ENCODE results near the gene CCNB3. TPM values are rescaled to one million over a fixed set of nuclear protein-coding genes. Genes with fewer than 3 reads are reported as not detected.

The CCNB3 gene, protein sequence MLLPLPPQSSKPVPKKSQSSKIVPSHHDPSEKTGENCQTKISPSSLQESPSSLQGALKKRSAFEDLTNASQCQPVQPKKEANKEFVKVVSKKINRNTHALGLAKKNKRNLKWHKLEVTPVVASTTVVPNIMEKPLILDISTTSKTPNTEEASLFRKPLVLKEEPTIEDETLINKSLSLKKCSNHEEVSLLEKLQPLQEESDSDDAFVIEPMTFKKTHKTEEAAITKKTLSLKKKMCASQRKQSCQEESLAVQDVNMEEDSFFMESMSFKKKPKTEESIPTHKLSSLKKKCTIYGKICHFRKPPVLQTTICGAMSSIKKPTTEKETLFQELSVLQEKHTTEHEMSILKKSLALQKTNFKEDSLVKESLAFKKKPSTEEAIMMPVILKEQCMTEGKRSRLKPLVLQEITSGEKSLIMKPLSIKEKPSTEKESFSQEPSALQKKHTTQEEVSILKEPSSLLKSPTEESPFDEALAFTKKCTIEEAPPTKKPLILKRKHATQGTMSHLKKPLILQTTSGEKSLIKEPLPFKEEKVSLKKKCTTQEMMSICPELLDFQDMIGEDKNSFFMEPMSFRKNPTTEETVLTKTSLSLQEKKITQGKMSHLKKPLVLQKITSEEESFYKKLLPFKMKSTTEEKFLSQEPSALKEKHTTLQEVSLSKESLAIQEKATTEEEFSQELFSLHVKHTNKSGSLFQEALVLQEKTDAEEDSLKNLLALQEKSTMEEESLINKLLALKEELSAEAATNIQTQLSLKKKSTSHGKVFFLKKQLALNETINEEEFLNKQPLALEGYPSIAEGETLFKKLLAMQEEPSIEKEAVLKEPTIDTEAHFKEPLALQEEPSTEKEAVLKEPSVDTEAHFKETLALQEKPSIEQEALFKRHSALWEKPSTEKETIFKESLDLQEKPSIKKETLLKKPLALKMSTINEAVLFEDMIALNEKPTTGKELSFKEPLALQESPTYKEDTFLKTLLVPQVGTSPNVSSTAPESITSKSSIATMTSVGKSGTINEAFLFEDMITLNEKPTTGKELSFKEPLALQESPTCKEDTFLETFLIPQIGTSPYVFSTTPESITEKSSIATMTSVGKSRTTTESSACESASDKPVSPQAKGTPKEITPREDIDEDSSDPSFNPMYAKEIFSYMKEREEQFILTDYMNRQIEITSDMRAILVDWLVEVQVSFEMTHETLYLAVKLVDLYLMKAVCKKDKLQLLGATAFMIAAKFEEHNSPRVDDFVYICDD (N-terminal part only)
- 0.27 TPM for polyA plus RNA-seq (2012; ENCODE audit: low read depth, missing spikeins)

DNA sequence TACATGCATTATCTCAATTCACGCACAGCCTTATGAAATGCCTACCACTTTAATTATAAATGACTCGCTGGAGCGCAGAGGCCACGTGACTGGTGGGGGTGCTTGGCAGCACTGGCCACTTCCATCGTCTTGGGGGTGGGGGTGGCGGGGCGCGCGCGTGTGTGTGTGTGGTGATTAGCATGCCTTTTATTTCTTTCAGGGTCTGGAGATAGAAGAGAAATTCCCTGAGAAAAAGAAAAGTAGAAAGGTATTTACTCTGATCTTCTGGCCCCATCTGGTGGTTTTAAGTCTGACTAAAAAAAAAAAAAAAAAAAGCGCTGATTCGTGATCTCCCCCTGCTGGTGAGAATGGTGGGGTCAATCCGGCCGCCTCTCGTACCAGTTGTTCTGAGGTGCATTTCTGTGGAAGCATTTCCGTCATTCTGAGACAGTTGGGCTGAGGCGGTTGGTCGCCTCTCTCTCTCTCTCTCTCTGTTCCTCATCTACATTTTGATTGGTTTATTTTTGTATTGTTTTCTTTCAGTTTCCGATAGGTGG, at the start of gene CCNB3:
Gene CCNB3 (plus strand): TSS at position 402 of the 536 bp plus-strand sequence. CDS start 80,399 bp downstream, outside the sequence.
- peak; percentile 70 for FAIRE-seq

DNA sequence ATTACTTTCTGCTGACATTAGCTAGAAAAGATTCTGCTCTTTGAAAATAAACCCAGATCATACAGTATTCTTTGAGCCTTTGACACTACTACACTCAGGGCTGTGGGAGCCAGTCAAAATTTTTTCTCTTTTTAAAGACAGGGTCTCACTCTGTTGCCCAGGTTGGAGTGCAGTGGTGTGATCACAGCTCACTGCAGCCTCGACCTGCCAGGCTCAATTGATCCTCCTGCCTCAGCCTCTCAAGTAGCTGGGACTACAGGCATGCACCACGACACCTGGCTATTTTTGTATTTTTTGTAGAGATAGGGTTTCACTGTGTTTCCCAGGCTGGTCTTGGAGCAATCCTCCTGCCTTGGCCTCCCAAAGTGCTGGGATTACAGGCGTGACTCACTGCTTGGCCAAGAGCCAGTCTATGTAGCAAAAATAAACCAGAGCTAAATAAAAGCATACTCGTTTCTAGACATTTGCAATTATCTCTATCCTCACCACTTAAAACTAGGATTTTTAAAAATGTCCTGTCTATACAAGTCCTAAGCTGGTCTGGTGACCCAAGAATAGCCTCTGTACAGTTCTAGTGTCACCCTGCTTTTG, 46.9 kb upstream of the CCNB3 start:
- TF ChIP-seq PAX5 (IDR thresholded peaks at IDR 0.05; ENCODE audit: insufficient read depth, low read length, severe bottlenecking) (no peak), POLR2A (IDR thresholded peaks at IDR 0.05; ENCODE audit: low read depth, low read length) (no peak)
- no peak for FAIRE-seq
- DNase-seq (ENCODE audit: insufficient read length, low spot score): no peak

More for the DNA sequence above, at the start of gene CCNB3:
- no peak for TF ChIP-seq POLR2A (IDR thresholded peaks at IDR 0.05; ENCODE audit: low read depth, low read length)
- TF ChIP-seq POLR2AphosphoS5 (IDR thresholded peaks at IDR 0.05; ENCODE audit: low read depth, low read length): no peak
- TF ChIP-seq PAX5 (IDR thresholded peaks at IDR 0.05; ENCODE audit: insufficient read depth, low read length, severe bottlenecking): no peak
- peak; percentile 17; the same call in 1 of the 2 replicates for TF ChIP-seq TAF1 (IDR thresholded peaks at IDR 0.05; ENCODE audit: low read depth, low read length)
- DNase-seq (ENCODE audit: insufficient read length, low spot score): peak; percentile 30

GRCh38 chrX:50158593-50158992, 46.0 kb upstream of the CCNB3 start:
- FAIRE-seq (no peak), DNase-seq (ENCODE audit: insufficient read length, low spot score) (no peak)
- TF ChIP-seq SPI1 (IDR thresholded peaks at IDR 0.05; ENCODE audit: low read depth, low read length) (no peak), TAF1 (IDR thresholded peaks at IDR 0.05; ENCODE audit: low read depth, low read length) (no peak), POLR2AphosphoS5 (IDR thresholded peaks at IDR 0.05; ENCODE audit: low read depth, low read length) (no peak), POU2F2 (IDR thresholded peaks at IDR 0.05; ENCODE audit: low read depth, low read length) (no peak), POLR2A (IDR thresholded peaks at IDR 0.05; ENCODE audit: low read depth, low read length) (no peak), PAX5 (IDR thresholded peaks at IDR 0.05; ENCODE audit: insufficient read depth, low read length, severe bottlenecking) (no peak)

DNA sequence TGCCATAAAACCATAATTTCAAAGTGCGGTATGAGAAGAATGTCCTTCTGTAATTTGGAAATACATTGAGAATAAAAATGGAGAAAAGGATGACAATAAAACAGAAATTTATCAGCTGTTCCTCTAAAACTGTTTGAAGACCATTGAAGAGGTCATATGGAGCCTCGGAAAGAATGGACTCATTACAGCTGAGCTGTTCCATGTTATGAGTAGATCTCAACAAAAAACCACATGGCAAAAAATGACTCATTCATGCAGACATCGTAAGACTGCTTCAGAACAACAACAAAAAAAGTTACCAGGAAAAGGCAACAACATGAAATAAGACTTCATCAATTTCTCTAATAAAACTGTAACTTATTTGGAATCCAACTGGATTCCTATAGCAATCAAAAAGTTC, 43.4 kb upstream of the CCNB3 start:
- no peak for DNase-seq (ENCODE audit: insufficient read length, low spot score)
- FAIRE-seq: no peak
- TF ChIP-seq TAF1 (IDR thresholded peaks at IDR 0.05; ENCODE audit: low read depth, low read length) (no peak), PAX5 (IDR thresholded peaks at IDR 0.05; ENCODE audit: insufficient read depth, low read length, severe bottlenecking) (no peak), SPI1 (IDR thresholded peaks at IDR 0.05; ENCODE audit: low read depth, low read length) (no peak), POU2F2 (IDR thresholded peaks at IDR 0.05; ENCODE audit: low read depth, low read length) (no peak), POLR2AphosphoS5 (IDR thresholded peaks at IDR 0.05; ENCODE audit: low read depth, low read length) (no peak)

GRCh38 chrX:50165727-50166126, 38.8 kb upstream of the CCNB3 start:
- DNase-seq (ENCODE audit: insufficient read length, low spot score): no peak
- FAIRE-seq: no peak
- TF ChIP-seq POLR2A (IDR thresholded peaks at IDR 0.05; ENCODE audit: low read depth, low read length) (no peak), TAF1 (IDR thresholded peaks at IDR 0.05; ENCODE audit: low read depth, low read length) (no peak), POLR2AphosphoS5 (IDR thresholded peaks at IDR 0.05; ENCODE audit: low read depth, low read length) (no peak), SPI1 (IDR thresholded peaks at IDR 0.05; ENCODE audit: low read depth, low read length) (no peak), PAX5 (IDR thresholded peaks at IDR 0.05; ENCODE audit: insufficient read depth, low read length, severe bottlenecking) (no peak), POU2F2 (IDR thresholded peaks at IDR 0.05; ENCODE audit: low read depth, low read length) (no peak)

DNA sequence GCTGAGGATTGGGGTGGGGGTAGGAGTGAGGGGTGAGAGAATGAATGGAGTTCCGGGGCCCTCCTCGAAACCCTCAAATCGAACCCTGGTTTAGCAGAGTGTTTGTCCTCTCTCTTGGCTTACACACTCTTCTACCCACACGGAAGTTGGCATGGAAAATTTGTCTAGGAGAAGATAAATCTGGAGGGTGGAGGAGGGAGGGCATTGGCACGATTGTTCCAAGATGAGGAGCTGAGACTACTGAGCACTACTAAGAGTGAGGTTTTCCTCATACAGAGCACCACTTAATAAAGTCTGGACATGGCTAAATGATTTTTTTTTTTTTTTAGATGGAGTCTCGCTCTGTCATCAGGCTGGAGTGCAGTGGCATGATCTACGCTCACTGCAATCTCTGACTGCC, 37.2 kb upstream of the CCNB3 start:
- FAIRE-seq: peak; percentile 26

DNA sequence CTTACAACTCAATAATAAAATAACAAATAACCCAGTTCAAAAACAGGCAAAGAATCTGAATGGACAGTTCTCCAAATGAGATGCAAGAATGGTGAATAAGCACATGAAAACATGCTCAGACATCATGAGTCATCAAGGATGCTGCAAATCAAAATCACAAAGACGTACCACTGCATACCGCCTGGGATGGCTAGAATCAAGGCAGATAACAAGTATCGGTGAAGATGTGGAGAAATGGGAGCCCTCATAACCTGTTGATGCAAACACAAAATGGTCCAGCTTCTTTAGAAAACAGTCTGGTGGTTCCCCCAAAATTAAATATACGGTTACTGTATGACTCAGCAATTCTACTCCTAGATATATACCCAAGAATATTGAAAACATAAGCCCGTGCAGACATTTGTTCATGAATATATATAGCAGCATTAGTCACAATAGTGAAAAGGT, 36.3 kb upstream of the CCNB3 start:
- TF ChIP-seq SPI1 (IDR thresholded peaks at IDR 0.05; ENCODE audit: low read depth, low read length): no peak
- FAIRE-seq: no peak

More for the DNA sequence above, 37.2 kb upstream of the CCNB3 start:
- TF ChIP-seq PAX5 (IDR thresholded peaks at IDR 0.05; ENCODE audit: insufficient read depth, low read length, severe bottlenecking) (no peak), POLR2A (IDR thresholded peaks at IDR 0.05; ENCODE audit: low read depth, low read length) (no peak), SPI1 (IDR thresholded peaks at IDR 0.05; ENCODE audit: low read depth, low read length) (no peak), POLR2AphosphoS5 (IDR thresholded peaks at IDR 0.05; ENCODE audit: low read depth, low read length) (no peak), TAF1 (IDR thresholded peaks at IDR 0.05; ENCODE audit: low read depth, low read length) (no peak), POU2F2 (IDR thresholded peaks at IDR 0.05; ENCODE audit: low read depth, low read length) (no peak)
- no peak for DNase-seq (ENCODE audit: insufficient read length, low spot score)

DNA sequence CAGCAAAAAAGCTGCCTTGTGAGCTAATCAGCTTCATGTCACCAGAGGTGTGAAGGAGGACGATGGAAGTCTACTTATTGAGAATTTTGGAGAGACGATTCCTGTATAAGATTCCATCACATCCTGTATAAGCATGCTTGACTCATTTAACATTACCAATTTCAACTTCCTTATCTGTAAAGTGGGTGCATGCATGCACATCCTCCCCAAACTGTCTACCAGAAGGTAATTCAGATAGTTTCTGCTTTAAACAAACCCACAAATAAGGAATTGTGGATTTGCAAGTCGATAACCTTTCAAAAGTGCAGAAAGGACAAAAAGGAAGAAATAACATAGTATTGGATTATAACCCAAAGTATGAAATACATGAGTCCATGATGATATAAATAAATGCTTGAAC, 34.8 kb upstream of the CCNB3 start:
- FAIRE-seq (no peak), DNase-seq (ENCODE audit: insufficient read length, low spot score) (no peak)
- TF ChIP-seq POLR2AphosphoS5 (IDR thresholded peaks at IDR 0.05; ENCODE audit: low read depth, low read length): no peak
- no peak for TF ChIP-seq TAF1 (IDR thresholded peaks at IDR 0.05; ENCODE audit: low read depth, low read length)
- TF ChIP-seq POU2F2 (IDR thresholded peaks at IDR 0.05; ENCODE audit: low read depth, low read length): no peak
- TF ChIP-seq PAX5 (IDR thresholded peaks at IDR 0.05; ENCODE audit: insufficient read depth, low read length, severe bottlenecking): no peak
- TF ChIP-seq POLR2A (IDR thresholded peaks at IDR 0.05; ENCODE audit: low read depth, low read length): no peak
- no peak for TF ChIP-seq SPI1 (IDR thresholded peaks at IDR 0.05; ENCODE audit: low read depth, low read length)

More for the DNA sequence above, 36.3 kb upstream of the CCNB3 start:
- no peak for DNase-seq (ENCODE audit: insufficient read length, low spot score)

Data from GM12891 (cell line).